Skeletal muscle satellite cell (primary cell): Measurements from ENCODE around the gene FAM219A. TPM values are rescaled to one million over a fixed set of nuclear protein-coding genes. Genes with fewer than 3 reads are reported as not detected.
"Not testable (repeated sequence)": the region's sequence is repeated elsewhere in the genome, so short reads cannot be mapped to it uniquely, and the experiment has no call there.

Experiments used
- H3K27me3 ChIP-seq: 2 replicates; pipeline ENCODE4 v1.7.0; 2013; ENCODE audit warnings: low read length; ENCODE audit not compliant: control insufficient read depth, insufficient read depth
- H3K36me3 ChIP-seq: 2 replicates; pipeline ENCODE4 v1.7.0; 2013; ENCODE audit warnings: mild to moderate bottlenecking, control low read depth, low read length; ENCODE audit not compliant: insufficient read depth
- H3K4me1 ChIP-seq: 2 replicates; pipeline ENCODE4 v1.7.0; 2013; ENCODE audit warnings: low read length; ENCODE audit not compliant: control insufficient read depth, insufficient read depth
- H3K4me2 ChIP-seq: 2 replicates; pipeline ENCODE4 v1.7.0; 2013; ENCODE audit warnings: mild to moderate bottlenecking, low read length
- H3K4me3 ChIP-seq: 2 replicates; pipeline ENCODE4 v1.7.0; 2013; ENCODE audit warnings: low read length
- H3K9ac ChIP-seq: 2 replicates; pipeline ENCODE4 v1.7.0; 2013; ENCODE audit warnings: mild to moderate bottlenecking, low read depth, low read length, moderate library complexity
- H3K9me3 ChIP-seq: replicated peaks from 2 replicates; pipeline ENCODE4 v1.7.0; 2013; ENCODE audit warnings: mild to moderate bottlenecking, control low read depth, low read length
- small RNA-seq: library from RNA; depleted of rRNA; stranded (forward); fragments of <200 nt; gene quantifications from one replicate; pipeline ENCODE3, GENCODE V24; 2012

FAM219A gene

GRCh38 chr9:34352957-34353356 is 105.4 kb downstream of the FAM219A start:
- not testable (repeated sequence) for H3K36me3 ChIP-seq, H3K4me3 ChIP-seq, H3K4me1 ChIP-seq, H3K9me3 ChIP-seq, H3K9ac ChIP-seq, H3K4me2 ChIP-seq, H3K27me3 ChIP-seq

DNA sequence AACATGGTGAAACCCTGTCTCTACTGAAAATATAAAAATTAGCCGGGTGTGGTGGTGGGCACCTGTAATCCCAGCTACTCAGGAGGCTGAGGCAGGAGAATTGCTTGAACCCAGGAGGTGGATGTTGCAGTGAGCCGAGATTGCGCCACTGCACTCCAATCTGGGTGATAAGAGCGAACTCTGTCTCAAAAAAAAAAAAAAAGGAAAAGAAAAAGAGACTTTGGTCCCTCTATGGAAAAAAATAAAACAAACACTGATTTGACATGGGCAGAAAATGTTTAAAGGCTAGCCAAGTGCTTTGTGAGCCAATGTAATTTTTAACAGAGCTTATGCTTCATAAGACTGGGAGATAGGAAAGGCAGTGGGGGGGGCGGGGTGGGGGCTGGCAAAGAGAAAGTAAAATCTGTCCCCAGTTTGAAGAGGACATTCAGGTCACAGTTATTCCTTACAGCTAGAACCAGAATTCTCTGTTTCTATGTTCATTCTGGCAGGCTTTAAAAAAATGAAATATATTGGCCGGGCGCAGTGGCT is 106.2 kb downstream of the FAM219A start:
- not testable (repeated sequence) for H3K4me1 ChIP-seq, H3K27me3 ChIP-seq, H3K9ac ChIP-seq, H3K36me3 ChIP-seq, H3K4me2 ChIP-seq, H3K9me3 ChIP-seq, H3K4me3 ChIP-seq

GRCh38 chr9:34349324-34349723 is 109.0 kb downstream of the FAM219A start:
- Histone ChIP-seq H3K9me3 (no peaks in the 10 kb centered on the region), H3K36me3 (no peaks in the 10 kb centered on the region), H3K4me2 (no peak overlapping the region), H3K4me3 (no peak overlapping the region), H3K27me3 (no peaks in the 10 kb centered on the region), H3K9ac (no peak overlapping the region), H3K4me1 (no peaks in the 10 kb centered on the region)

Small RNA genes lying within 50 kb of the gene (small RNA-seq; reads per million reads assigned to genes)
- gene RF00019 (not detected), gene RN7SKP24 (not detected)
